Activated CD4-positive, alpha-beta T cell treated with anti-CD3 and anti-CD28 coated beads, Interleukin-2, amount 10 ng/mL, durations not matched to agents 24 days and 14 days (primary cell): Measurements from ENCODE around the gene MRPL34. TPM values are rescaled to one million over a fixed set of nuclear protein-coding genes. Genes with fewer than 3 reads are reported as not detected.
A peak's percentile ranks its signal among the peaks of the same experiment; 100 is the strongest.
"Not testable (repeated sequence)": the region's sequence is repeated elsewhere in the genome, so short reads cannot be mapped to it uniquely, and the experiment has no call there.

Experiments used
- DNase-seq: peaks from one replicate; pipeline ENCODE4 v3.0.0; 2022
- H3K27ac Mint-ChIP-seq: one replicate; pipeline ENCODE4 v1.8.0; 2022; ENCODE audit warnings: mild to moderate bottlenecking, mixed read lengths
- H3K27me3 Mint-ChIP-seq: one replicate; pipeline ENCODE4 v1.8.0; 2022; ENCODE audit warnings: mixed read lengths
- H3K36me3 Mint-ChIP-seq: one replicate; pipeline ENCODE4 v1.8.0; 2022; ENCODE audit warnings: low read depth, mild to moderate bottlenecking, mixed read lengths
- H3K4me1 Mint-ChIP-seq: one replicate; pipeline ENCODE4 v1.8.0; 2021; ENCODE audit warnings: mixed read lengths
- H3K4me3 Mint-ChIP-seq: one replicate; pipeline ENCODE4 v1.8.0; 2022; ENCODE audit warnings: mild to moderate bottlenecking, moderate library complexity, mixed read lengths
- H3K9me3 Mint-ChIP-seq: one replicate; pipeline ENCODE4 v1.8.0; 2021; ENCODE audit warnings: mixed read lengths
- intact Hi-C: fragments of 100-400 bp; cut with micrococcal nuclease; formaldehyde crosslinking; loops from one replicate; pipeline ENCODE4 v1.15.1; 2023
- total RNA-seq: library from RNA; stranded (reverse); gene quantifications from 2 replicates; pipeline ENCODE4 v1.2.3, GENCODE V29; 2022

The MRPL34 gene
- total RNA-seq, 1 donor from 2014 or later = 103 TPM

DNA sequence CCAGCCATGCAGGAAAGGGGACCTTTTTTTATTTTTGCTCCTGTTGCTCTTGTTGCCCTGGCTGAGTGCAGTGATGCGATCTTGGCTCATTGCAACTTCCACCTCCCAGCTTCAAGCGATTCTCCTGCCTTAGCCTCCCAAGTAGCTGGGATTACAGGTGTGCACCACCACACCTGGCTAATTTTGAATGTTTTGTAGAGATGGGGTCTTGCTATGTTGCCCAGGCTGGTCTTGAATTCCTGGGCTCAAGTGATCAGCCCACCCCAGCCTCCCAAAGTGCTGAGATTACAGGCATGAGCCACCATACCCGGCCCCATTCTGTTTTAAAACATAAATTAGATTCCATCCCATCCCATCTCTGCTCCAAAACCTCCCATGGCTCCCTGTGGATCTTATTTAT is 30.8 kb upstream of the MRPL34 start:
- H3K4me1 Mint-ChIP-seq, DNase-seq, H3K27me3 Mint-ChIP-seq, H3K9me3 Mint-ChIP-seq, H3K4me3 Mint-ChIP-seq, H3K27ac Mint-ChIP-seq, intact Hi-C loops: not testable (repeated sequence)
- H3K36me3 Mint-ChIP-seq = peaks cover 35% of the 10 kb centered on the region

DNA sequence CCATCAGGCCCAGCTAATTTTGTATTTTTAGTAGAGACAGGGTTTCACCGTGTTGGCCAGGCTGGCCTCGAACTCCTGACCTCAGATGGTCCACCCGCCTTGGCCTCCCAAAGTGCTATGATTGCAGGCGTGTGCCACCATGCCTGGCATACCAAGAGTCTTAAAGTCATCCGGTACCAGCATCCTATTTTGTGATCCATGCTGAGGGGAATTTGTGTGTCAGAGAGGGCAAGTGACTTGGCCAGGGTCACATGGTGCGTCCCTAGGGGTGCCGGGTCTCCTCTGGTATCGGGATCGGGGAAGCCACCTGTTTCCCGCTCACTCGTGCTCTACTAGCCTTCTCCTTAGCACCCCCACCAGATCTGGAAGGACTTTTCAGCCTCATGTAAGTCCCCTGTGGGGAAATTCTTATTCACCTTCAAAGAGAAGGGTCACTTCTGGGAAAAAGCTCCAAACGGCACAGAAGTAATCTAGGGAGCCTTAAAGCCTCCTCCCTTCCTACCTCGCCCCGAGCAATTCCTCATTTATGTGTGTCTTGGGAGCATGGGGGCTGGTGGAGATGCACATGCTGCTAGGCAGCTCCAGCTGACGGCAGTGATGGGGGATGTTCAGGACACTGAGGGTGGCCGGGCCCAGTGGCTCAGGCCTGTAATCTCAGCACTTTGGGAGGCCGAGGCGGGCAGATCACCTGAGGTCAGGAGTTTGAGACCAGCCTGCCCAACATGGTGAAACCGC is 30.1 kb upstream of the MRPL34 start:
- Mint-ChIP-seq H3K4me1 (no peaks in the 10 kb centered on the region), H3K9me3 (no peaks in the 10 kb centered on the region), H3K27ac (no peak overlapping the region), H3K4me3 (no peak overlapping the region), H3K27me3 (no peaks in the 10 kb centered on the region), H3K36me3 (peaks cover 32% of the 10 kb centered on the region)
- intact Hi-C loops = no loop called here
- DNase-seq = no peak

DNA sequence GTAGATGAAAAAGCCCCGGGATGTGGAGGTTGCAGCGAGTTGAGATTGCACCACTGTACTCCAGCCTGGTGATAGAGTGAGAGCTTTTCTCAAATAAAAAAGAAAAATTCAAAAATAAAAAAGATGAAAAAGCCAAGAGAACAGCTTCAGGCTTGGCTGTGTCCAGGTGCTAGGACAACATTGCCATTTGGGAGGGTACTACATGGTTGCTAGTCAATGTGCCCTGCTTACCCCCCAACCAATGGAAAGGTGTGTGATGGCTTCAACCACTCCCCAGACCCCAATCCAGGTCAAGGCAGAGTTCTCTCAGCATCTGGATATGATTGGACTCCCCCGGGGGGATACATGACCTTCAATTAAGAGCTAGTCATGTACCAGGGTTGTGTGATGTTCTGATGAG is 26.2 kb upstream of the MRPL34 start:
- Mint-ChIP-seq H3K4me1 (peaks cover 8% of the 10 kb centered on the region), H3K27me3 (peaks cover 2% of the 10 kb centered on the region), H3K9me3 (no peaks in the 10 kb centered on the region), H3K36me3 (peaks cover 29% of the 10 kb centered on the region), H3K27ac (no peak overlapping the region), H3K4me3 (no peak overlapping the region)
- DNase-seq = no peak
- intact Hi-C loops = no loop called here

DNA sequence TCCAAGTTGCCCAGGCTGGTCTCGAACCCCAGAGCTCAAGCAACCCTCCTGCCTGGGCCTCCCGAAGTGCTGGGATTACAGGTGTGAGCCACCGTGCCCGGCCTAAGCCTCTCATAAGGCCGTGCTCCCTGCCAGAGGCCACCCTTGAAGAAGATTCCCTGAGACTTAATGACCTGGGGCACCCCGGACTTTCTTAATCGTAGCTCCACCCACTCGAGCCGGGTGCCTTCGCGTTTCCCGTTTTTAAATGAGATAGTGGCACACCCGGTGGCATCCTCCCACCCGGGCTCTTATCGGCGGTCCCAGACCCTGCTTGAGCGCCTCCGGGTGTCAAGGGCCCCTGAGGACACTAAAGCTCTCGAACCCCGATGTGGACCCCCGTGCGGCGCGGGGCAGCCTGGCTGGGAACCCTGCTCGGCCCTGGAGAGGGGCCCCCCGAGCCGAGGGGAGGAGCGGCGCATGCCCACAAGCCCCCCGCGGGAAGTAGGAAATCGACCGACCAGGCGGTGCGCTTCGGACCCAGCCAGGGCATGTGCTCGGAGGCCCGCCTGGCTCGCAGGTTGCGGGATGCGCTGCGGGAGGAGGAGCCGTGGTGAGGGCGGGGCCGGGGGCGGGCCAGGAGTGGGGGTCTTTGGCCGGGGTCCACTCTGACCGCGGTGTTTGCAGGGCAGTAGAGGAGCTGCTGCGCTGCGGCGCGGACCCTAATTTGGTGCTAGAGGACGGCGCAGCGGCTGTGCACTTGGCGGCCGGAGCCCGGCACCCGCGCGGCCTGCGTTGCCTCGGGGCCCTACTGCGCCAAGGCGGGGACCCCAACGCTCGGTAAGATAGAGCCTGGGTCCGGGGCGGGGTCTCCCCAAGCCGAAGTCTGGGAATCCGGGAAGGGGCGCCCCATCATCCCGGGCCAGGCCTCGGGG is 24.0 kb upstream of the MRPL34 start, which contains the start of gene ANKLE1:
ANKLE1 (plus strand) TSS at position 511 of the 914 bp plus-strand sequence; CDS start at position 531, 20 bp downstream.
- Mint-ChIP-seq H3K4me3 (peak within 1 kb of the TSS; percentile 92), H3K9me3 (no peaks in the 10 kb centered on the region), H3K27me3 (peaks cover 2% of the 10 kb centered on the region), H3K27ac (peak within 1 kb of the TSS; percentile 87), H3K4me1 (peaks cover 8% of the 10 kb centered on the region), H3K36me3 (peaks cover 16% of the 10 kb centered on the region)
- peak; percentile 77 for DNase-seq
- intact Hi-C loops = loop anchor here (1.0 to 10.0 kb wide), 5 partner anchors 20 to 511 kb away; no protein-coding TSS in a partner anchor

DNA sequence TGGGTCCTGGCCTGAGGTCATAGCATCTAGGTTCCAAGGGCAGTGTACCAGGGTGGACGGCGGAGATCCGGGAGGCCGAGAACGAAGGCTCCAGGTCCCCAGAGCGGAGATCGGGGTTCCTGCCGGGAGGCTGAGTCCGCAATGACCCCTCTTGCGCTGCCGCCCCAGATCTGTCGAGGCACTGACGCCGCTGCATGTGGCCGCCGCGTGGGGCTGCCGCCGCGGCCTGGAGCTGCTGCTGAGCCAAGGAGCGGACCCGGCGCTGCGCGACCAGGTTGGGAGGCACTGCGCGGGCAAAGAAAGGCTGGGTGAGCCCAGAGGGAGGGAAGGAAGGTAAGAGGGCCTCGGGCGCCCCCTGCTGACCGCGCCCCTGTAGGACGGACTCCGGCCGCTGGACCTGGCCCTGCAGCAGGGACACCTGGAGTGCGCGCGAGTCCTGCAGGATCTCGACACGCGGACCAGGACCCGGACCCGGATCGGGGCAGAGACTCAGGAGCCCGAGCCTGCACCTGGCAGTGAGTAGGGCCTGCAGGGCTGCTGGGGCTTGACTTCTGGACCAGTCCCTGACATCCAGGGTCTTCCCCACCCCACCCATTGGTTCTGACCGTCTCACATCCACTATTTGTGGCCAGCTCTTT is 23.1 kb upstream of the MRPL34 start:
- Mint-ChIP-seq H3K27ac (peak overlapping the region; percentile 87), H3K36me3 (peaks cover 10% of the 10 kb centered on the region), H3K4me1 (peaks cover 8% of the 10 kb centered on the region), H3K9me3 (no peaks in the 10 kb centered on the region), H3K27me3 (peaks cover 2% of the 10 kb centered on the region), H3K4me3 (peak overlapping the region; percentile 92)
- DNase-seq = peak; percentile 94
- intact Hi-C loops = loop anchor here (1.0 to 10.0 kb wide), 5 partner anchors 21 to 512 kb away; no protein-coding TSS in a partner anchor

DNA sequence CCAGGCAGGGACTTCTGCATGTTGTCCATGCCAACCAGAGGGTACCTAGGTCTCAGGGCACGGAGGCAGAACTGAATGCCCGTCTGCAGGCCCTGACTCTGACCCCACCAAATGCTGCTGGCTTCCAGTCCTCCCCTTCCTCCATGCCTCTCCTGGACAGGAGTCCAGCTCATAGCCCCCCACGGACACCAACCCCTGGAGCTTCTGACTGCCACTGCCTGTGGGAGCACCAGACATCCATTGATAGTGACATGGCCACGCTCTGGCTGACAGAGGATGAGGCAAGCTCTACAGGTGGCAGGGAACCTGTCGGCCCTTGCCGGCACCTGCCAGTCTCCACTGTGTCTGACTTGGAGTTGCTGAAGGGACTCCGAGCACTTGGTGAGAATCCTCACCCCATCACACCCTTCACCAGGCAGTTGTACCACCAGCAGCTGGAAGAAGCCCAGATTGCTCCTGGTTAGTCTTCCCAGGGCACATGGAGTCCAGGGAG is 22.1 kb upstream of the MRPL34 start:
- Mint-ChIP-seq H3K27ac (no peak overlapping the region), H3K27me3 (peaks cover 2% of the 10 kb centered on the region), H3K9me3 (no peaks in the 10 kb centered on the region), H3K36me3 (peaks cover 9% of the 10 kb centered on the region), H3K4me1 (peaks cover 8% of the 10 kb centered on the region), H3K4me3 (peak overlapping the region; percentile 39)
- intact Hi-C loops = loop anchor here (2.0 to 10.0 kb wide), 3 partner anchors 49 to 513 kb away; no protein-coding TSS in a partner anchor
- no peak for DNase-seq

DNA sequence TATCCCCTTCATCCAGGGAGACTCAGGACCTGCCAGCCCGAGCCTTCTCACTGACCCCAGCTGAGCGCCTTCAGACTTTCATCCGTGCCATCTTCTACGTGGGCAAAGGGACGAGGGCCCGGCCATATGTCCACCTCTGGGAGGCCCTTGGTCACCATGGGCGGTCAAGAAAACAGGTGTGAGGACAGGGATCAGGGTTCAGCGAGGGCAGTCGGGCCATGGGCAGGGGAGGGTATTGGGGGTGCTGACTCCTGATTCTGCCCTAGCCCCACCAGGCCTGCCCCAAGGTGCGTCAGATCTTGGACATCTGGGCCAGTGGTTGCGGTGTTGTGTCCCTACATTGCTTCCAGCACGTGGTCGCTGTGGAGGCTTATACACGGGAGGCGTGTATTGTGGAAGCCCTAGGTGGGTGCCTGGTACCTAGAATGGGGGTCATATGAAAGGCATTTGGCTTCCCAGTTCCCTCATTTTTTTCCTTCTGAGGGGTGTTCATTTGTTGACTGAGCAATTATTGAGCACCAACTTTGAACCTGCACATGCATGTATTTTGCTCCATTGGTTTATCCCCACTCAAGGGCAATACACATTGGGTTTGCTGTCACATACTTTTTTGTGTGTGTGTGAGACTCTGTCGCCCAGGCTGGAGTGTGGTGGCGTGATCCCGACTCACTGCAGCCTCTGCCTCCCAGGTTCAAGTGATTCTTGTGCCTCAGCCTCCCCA is 20.1 kb upstream of the MRPL34 start:
- DNase-seq = no peak
- Mint-ChIP-seq H3K36me3 (peaks cover 9% of the 10 kb centered on the region), H3K9me3 (no peaks in the 10 kb centered on the region), H3K27ac (no peak overlapping the region), H3K4me1 (peaks cover 8% of the 10 kb centered on the region), H3K27me3 (peaks cover 9% of the 10 kb centered on the region), H3K4me3 (no peak overlapping the region)
- intact Hi-C loops = loop anchor here (10.0 kb wide), 1 partner anchor 51 kb away; no protein-coding TSS in a partner anchor

DNA sequence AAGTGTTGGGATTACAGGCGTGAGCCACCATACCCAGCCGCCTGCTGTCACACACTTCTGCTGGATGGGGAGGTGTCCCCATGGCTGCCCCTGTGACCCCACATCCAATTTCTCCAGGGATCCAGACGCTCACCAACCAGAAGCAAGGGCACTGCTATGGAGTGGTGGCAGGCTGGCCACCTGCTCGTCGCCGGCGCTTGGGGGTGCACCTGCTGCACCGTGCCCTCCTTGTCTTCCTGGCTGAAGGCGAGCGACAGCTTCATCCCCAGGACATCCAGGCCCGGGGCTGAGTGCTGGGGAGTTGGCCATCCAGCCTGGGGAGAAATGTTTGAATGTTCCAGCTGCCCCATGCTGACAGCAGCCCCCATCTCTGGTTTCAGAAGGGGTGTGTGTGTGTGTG is 19.4 kb upstream of the MRPL34 start:
- H3K9me3 Mint-ChIP-seq = no peaks in the 10 kb centered on the region
- H3K27ac Mint-ChIP-seq = no peak overlapping the region
- H3K4me1 Mint-ChIP-seq = peaks cover 8% of the 10 kb centered on the region
- DNase-seq = no peak
- peaks cover 9% of the 10 kb centered on the region for H3K27me3 Mint-ChIP-seq
- peaks cover 9% of the 10 kb centered on the region for H3K36me3 Mint-ChIP-seq
- no peak overlapping the region for H3K4me3 Mint-ChIP-seq
- intact Hi-C loops = loop anchor here (10.0 kb wide), 1 partner anchor 51 kb away; no protein-coding TSS in a partner anchor

DNA sequence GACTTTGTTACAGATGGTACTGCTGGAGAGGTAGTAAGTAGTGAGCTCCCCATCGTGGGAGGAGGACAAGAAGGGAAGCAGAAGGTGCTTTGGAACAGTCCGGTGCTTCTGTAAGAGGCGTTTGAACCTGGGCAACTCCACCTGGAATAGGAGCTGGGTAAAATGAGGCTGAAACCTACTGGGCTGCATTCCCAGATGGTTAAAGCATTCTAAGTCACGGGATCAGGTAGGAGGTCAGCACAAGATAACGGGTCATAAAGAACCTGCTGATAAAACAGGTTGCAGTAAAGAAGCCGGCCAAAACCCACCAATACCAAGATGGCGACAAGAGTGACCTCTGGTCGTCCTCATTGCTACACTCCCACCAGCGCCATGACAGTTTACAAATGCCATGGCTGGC is 18.9 kb upstream of the MRPL34 start:
- Mint-ChIP-seq H3K36me3 (peaks cover 9% of the 10 kb centered on the region), H3K9me3 (no peaks in the 10 kb centered on the region), H3K27ac (no peak overlapping the region), H3K27me3 (peaks cover 9% of the 10 kb centered on the region), H3K4me1 (peaks cover 5% of the 10 kb centered on the region), H3K4me3 (no peak overlapping the region)
- intact Hi-C loops = loop anchor here (10.0 kb wide), 1 partner anchor 52 kb away; no protein-coding TSS in a partner anchor
- DNase-seq = no peak

DNA sequence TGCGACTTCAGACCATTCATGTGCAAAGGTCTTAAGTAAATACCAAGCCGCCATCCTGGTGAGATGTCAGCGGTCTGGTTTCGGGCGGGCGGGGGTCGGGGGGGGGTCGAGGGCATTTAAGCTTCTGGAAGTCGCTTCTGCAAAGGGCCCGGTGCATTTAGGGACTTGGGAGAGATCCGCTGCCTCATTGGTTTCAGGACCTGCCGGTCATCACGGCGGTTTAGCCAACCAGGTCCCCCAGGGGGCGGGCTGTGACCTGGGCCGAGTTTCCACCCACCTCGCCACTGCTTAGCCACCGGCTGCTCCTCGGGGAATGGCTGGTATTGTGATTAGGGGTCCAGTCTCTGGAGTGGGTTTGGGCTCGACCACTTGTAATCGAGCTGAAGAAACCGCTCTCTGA is 16.2 kb upstream of the MRPL34 start:
- peaks cover 7% of the 10 kb centered on the region for H3K27me3 Mint-ChIP-seq
- H3K4me3 Mint-ChIP-seq = no peak overlapping the region
- intact Hi-C loops = loop anchor here (10.0 kb wide), 1 partner anchor 55 kb away; no protein-coding TSS in a partner anchor
- H3K9me3 Mint-ChIP-seq = no peaks in the 10 kb centered on the region
- peak; percentile 83 for DNase-seq
- no peaks in the 10 kb centered on the region for H3K4me1 Mint-ChIP-seq
- H3K36me3 Mint-ChIP-seq = peaks cover 2% of the 10 kb centered on the region
- H3K27ac Mint-ChIP-seq = no peak overlapping the region

DNA sequence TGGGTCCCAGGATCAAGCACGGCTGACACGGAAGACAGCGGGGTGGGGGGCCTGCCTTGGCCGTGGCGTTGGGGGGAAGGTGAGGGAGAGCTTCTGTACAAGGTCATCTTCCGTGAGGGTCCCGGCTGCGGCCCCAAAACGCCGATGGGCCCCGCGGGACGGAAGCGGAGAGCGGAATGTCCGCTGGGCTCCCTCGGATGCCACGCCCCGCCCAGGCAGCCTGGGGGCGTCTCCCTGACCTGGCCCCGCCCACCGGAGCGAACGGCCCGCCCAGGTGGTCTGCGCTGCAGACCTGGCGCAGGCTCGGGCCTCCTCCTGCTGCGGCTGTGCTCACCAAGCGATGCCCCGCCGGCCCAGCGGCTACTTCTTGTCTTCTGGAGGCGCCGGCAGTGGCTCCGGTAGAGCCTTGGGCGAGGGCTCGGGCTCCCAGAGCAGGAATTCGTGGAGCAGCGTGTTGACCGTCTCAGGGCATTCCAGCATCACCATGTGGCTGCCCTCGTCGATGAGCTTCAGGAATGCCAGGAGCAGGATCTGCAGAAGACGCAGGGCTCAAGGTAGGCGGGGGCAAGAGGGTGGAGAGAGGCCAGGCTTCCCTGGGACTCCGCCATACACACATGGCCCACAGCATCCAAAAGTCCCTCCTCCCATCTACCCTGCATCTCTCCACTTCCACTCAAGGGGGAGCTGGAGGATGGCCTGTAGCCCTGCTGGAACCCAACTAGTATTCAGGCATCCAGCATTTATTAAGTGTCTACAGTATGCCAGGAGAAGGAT is 13.2 kb upstream of the MRPL34 start:
- Mint-ChIP-seq H3K27me3 (peaks cover 7% of the 10 kb centered on the region), H3K4me1 (peaks cover 3% of the 10 kb centered on the region), H3K4me3 (peak overlapping the region; percentile 92), H3K36me3 (peaks cover 3% of the 10 kb centered on the region), H3K27ac (peak overlapping the region; percentile 89), H3K9me3 (no peaks in the 10 kb centered on the region)
- intact Hi-C loops = loop anchor here (1.0 kb wide), 4 partner anchors 13 to 113 kb away; partner anchors contain the start of genes ANO8, BST2 and MRPL34
- DNase-seq = peak; percentile 95

DNA sequence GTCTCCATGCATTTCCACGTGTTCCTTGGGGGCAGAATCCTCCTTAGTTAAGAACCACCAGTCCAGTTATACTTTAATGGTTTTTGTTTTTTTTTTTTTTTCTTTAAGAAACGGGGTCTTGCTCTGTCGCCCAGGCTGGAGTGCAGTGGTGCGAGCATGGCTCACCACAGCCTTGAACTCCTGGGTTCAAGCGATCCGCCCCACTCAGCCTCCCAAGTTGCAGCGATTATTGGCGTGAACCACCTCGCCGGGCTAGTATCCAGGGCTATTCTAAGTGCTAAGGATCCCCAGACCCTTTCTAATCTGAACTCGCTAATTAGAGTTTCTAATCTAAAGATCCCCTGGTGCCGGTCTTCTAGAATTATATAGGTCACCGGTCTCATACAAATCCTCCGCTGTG is 12.1 kb upstream of the MRPL34 start:
- no peak for DNase-seq
- H3K36me3 Mint-ChIP-seq = peaks cover 8% of the 10 kb centered on the region
- H3K4me3 Mint-ChIP-seq = no peak overlapping the region
- H3K4me1 Mint-ChIP-seq = peaks cover 3% of the 10 kb centered on the region
- H3K9me3 Mint-ChIP-seq = no peaks in the 10 kb centered on the region
- H3K27ac Mint-ChIP-seq = no peak overlapping the region
- intact Hi-C loops = no loop called here
- peaks cover 7% of the 10 kb centered on the region for H3K27me3 Mint-ChIP-seq
